ENCODE results near the gene CHMP4B. TPM values are rescaled to one million over a fixed set of nuclear protein-coding genes. Genes with fewer than 3 reads are reported as not detected.

Gene CHMP4B
- total RNA-seq, 4 donors from 2014 or later, result 93.4 to 118 (median 112) TPM

DNA sequence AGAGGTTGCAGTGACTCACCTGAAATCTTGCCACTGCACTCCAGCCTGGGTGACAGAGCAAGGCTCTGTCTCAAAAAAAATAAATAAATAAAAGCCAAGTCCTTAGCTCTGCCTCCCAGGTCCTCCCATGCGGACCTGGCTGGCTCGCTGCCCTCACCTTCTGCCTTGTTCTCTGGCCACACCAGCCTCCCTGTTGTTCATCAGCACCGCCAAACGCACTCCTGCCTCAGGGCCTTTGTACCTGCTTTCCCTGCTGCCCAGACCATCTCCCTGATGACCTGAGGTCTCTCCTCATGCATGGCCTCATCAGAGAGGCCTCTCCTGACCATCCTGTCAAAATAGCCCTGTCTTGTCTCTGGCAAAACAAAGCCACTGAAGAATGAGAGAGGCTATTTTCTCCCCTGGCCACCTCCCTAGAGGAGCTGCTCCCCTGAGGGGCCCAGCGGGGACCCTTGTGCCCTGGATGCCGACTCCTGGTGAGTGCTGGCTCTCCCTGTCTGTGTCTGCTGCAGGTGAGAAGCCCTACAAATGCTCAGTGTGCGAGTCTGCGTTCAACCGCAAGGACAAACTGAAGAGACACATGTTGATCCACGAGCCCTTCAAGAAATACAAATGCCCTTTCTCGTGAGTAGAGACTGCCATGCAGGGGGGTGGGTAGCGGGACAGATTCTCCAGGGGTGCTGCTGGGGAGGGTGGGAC is 22.6 kb upstream of the CHMP4B start:
- Histone ChIP-seq H3K27me3 (no peaks in the 10 kb centered on the region), H3K4me3 (no peak overlapping the region), H3K27ac (peak overlapping the region in 2 of 4 donors; percentile 74 to 76), H3K36me3 (peaks cover 0 to 46% of the 10 kb centered on the region in 2 donors), H3K4me1 (peaks cover 0 to 26% (median 3%) of the 10 kb centered on the region in 3 donors), H3K9me3 (no peaks in the 10 kb centered on the region)
- ATAC-seq, result no peak
- TF ChIP-seq POLR2AphosphoS5 (IDR thresholded peaks at IDR 0.05) (no peak), EP300 (IDR thresholded peaks at IDR 0.05) (no peak), POLR2A (IDR thresholded peaks at IDR 0.05) (no peak)
- TF ChIP-seq, protein P1, sequence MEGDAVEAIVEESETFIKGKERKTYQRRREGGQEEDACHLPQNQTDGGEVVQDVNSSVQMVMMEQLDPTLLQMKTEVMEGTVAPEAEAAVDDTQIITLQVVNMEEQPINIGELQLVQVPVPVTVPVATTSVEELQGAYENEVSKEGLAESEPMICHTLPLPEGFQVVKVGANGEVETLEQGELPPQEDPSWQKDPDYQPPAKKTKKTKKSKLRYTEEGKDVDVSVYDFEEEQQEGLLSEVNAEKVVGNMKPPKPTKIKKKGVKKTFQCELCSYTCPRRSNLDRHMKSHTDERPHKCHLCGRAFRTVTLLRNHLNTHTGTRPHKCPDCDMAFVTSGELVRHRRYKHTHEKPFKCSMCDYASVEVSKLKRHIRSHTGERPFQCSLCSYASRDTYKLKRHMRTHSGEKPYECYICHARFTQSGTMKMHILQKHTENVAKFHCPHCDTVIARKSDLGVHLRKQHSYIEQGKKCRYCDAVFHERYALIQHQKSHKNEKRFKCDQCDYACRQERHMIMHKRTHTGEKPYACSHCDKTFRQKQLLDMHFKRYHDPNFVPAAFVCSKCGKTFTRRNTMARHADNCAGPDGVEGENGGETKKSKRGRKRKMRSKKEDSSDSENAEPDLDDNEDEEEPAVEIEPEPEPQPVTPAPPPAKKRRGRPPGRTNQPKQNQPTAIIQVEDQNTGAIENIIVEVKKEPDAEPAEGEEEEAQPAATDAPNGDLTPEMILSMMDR (IDR thresholded peaks at IDR 0.05), result no peak
- WGBS, 2 donors (ENCODE audit: low coverage in 1 of 2), result 97 to 100% methylated on average over 1 to 6 of the region's 12 CpGs

DNA sequence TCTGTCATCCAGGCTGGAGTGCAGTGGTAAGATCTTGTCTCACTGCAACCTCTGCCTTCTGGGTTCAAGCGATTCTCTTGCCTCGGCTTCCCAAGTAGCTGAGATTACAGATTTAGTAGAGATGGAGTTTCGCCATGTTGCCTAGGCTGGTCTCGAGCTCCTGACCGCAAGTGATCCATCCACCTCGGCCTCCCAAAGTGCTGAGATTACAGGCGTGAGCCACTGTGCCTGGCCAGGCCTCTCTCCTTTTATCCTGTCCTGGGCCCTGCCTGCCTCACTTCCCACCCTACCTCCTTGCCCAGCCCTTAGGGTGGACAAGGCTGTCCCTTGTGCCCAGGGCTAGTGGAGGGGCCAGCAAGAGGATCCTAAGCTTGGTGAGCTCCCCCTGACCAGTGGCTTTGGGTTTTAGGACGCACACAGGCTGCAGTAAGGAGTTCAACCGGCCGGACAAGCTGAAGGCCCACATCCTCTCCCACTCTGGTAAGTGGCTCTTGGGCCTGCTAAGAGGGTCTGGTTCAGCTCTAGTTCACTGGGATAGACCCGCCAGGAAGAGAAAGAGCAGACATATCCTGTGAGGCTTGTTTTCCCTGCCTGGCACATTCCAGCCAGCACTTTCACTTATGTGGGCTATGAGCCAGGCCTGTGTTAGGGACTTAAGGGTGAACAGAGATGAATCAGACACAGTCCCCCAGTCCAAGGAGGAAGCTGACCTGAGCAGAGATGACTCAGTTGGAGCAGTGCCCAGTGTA is 21.9 kb upstream of the CHMP4B start:
- Histone ChIP-seq H3K4me3 (no peak overlapping the region), H3K9me3 (no peaks in the 10 kb centered on the region), H3K4me1 (peaks cover 0 to 31% (median 3%) of the 10 kb centered on the region in 3 donors), H3K27ac (peak overlapping the region in 3 of 4 donors; percentile 74 to 80 (median 76)), H3K36me3 (peaks cover 0 to 41% of the 10 kb centered on the region in 2 donors), H3K27me3 (no peaks in the 10 kb centered on the region)
- TF ChIP-seq EP300 (IDR thresholded peaks at IDR 0.05) (no peak), POLR2AphosphoS5 (IDR thresholded peaks at IDR 0.05) (peak; percentile 82)
- ATAC-seq, result peak; percentile 65
- WGBS, 2 donors (ENCODE audit: low coverage in 1 of 2), result 72 to 87% methylated on average over 3 to 6 of the region's 11 CpGs

DNA sequence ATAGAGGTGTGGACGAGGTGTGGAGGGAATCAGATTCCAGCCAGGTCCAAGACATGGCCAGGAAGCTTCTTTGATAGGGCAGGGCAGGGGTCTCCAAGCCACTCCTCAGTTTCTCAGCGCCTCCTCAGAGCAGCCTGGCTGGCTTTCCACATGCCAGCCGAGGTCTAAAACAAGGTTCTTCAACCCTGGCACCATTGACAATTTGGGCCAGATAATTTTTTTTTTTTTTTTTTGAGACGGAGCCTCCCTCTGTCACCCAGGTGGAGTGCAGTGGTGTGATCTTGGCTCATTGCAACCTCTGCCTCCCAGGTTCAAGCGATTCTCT is 21.3 kb upstream of the CHMP4B start:
- H3K27me3 ChIP-seq, result no peaks in the 10 kb centered on the region
- peaks cover 0 to 31% (median 3%) of the 10 kb centered on the region in 3 donors for H3K4me1 ChIP-seq
- H3K36me3 ChIP-seq, result peaks cover 0 to 41% of the 10 kb centered on the region in 2 donors
- H3K4me3 ChIP-seq, result no peak overlapping the region
- ATAC-seq, result no peak
- no peaks in the 10 kb centered on the region for H3K9me3 ChIP-seq
- TF ChIP-seq POLR2AphosphoS5 (IDR thresholded peaks at IDR 0.05) (no peak), EP300 (IDR thresholded peaks at IDR 0.05) (no peak)
- H3K27ac ChIP-seq, result peak overlapping the region in 3 of 4 donors; percentile 27 to 80 (median 76)
- 47 to 50% methylated on average over 3 to 4 of the region's 5 CpGs for WGBS, 2 donors (ENCODE audit: low coverage in 1 of 2)

DNA sequence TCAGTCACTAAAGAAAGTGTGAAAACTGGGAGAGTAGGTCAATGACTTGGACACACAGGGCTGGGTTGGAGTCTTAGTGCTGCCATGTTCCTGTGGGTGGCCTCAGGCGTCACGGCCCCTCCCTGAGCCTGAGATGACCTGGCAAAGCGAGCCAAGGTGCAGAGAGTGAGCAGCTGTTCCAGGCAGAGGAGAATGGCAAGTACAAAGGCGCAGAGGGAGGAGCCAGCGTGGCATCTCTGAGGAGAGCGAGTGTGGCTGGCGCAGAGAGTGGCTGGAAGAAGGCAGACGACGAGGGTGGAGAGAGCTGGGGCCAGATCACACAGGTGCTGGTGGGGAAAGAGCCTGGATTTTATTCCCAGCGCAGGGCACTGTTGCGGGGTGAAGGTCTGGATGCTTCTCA is 20.6 kb upstream of the CHMP4B start:
- Histone ChIP-seq H3K4me1 (peaks cover 0 to 31% (median 3%) of the 10 kb centered on the region in 3 donors), H3K36me3 (peaks cover 0 to 41% of the 10 kb centered on the region in 2 donors), H3K4me3 (no peak overlapping the region), H3K27me3 (no peaks in the 10 kb centered on the region), H3K9me3 (no peaks in the 10 kb centered on the region), H3K27ac (peak overlapping the region in 1 of 4 donors; percentile 27)
- WGBS, 2 donors (ENCODE audit: low coverage in 1 of 2), result 79 to 81% methylated on average over 9 of the region's 11 CpGs
- no peak for ATAC-seq
- no peak for TF ChIP-seq EP300 (IDR thresholded peaks at IDR 0.05)
- no peak for TF ChIP-seq POLR2AphosphoS5 (IDR thresholded peaks at IDR 0.05)
- no peak for TF ChIP-seq POLR2A (IDR thresholded peaks at IDR 0.05)
- TF ChIP-seq, protein P1 (IDR thresholded peaks at IDR 0.05), result no peak

DNA sequence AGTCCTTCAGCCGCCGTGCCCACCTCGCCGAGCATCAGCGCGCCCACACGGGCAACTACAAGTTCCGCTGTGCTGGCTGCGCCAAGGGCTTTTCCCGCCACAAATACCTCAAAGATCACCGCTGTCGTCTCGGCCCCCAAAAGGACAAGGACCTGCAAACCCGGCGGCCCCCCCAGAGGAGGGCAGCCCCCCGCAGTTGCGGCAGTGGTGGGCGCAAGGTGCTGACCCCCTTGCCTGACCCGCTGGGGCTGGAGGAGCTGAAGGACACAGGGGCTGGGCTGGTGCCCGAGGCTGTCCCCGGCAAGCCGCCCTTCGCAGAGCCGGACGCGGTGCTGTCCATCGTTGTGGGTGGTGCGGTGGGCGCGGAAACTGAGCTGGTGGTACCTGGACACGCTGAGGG is 20.1 kb upstream of the CHMP4B start:
- peaks cover 0 to 31% (median 3%) of the 10 kb centered on the region in 3 donors for H3K4me1 ChIP-seq
- TF ChIP-seq POLR2AphosphoS5 (IDR thresholded peaks at IDR 0.05) (no peak), EP300 (IDR thresholded peaks at IDR 0.05) (no peak), POLR2A (IDR thresholded peaks at IDR 0.05) (no peak)
- TF ChIP-seq, protein P1 (IDR thresholded peaks at IDR 0.05), result no peak
- H3K4me3 ChIP-seq, result no peak overlapping the region
- peaks cover 0 to 41% of the 10 kb centered on the region in 2 donors for H3K36me3 ChIP-seq
- WGBS, 2 donors (ENCODE audit: low coverage in 1 of 2), result no CpG with 5 or more reads among the region's 31 CpGs
- no peak for ATAC-seq
- H3K27ac ChIP-seq, result no peak overlapping the region
- H3K9me3 ChIP-seq, result no peaks in the 10 kb centered on the region
- no peaks in the 10 kb centered on the region for H3K27me3 ChIP-seq
